HG02642 (cell line): ENCODE measurements around the gene LRRC25.
"Not testable (repeated sequence)": the region's sequence is repeated elsewhere in the genome, so short reads cannot be mapped to it uniquely, and the experiment has no call there.

ENCODE experiments used
- ATAC-seq: cut with Tn5 transposase; IDR thresholded peaks from one replicate; pipeline ENCODE4 v1.9.1; 2021; ENCODE audit warnings: mild to moderate bottlenecking; ENCODE audit not compliant: unreplicated experiment, poor library complexity

The LRRC25 gene

DNA sequence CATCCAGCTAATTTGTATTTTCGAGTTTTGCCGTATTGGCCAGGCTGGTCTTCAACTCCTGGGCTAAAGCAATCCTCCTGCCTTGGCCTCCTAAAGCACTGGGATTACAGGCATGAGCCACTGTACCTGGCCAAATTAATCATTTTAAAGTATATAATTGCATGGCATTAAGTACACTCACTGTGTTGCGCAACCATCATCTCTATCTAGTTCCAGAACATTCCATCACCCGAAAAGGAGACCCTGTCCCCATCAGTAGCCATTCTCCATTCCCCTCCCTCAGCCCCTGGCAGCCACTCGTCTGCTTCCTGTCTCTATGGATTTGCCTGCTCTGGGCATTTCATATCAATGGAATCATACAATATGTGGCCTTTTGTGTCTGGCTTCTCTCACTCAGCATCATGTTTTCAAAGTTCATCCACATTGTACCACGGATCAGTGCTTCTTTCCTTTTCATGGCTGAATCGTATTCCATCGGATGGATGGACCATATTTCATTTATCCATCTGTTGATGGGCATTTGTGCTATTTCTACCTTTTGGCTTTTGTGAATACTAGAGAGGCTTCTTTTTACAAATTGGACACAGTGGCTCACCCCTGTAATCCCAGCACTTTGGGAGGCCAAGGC lies 43.9 kb downstream of the LRRC25 start:
- no peak for ATAC-seq

DNA sequence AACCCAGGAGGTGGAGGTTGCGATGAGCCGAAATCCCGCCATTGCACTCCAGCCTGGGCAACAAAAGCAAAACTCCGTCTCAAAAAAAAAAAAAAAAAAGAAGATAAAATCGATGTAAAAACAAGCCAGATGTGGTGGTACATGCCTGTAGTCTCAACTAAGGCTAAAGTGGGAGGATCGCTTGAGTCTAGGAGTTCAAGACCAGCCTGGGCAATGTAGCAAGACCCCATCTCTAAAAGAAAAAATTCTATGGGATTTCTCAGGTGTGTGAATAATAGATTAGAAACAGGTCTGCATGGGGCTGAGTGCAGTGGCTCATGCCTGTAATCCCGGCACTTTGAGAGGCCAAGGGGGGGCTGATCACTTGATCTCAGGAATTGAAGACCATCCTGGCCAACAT lies 45.9 kb downstream of the LRRC25 start:
- no peak for ATAC-seq

DNA sequence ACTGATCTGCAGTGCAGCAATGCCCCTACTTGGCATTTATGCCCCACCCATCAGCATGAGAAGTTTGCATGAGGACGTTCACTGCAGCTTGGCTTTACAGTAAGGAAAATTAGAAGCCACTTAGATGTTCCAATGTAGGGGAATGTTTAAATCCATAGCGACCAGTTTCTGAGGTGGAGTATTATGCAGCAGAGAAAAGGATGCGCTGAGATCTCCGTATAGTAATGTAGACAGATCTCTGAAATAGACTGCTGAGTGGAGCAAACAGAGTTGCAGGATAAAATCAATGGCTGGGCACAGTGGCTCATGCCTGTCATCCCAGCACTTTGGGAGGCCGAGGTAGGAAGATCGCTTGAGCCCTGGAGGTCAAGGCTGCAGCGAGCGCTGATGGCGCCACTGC lies 46.9 kb downstream of the LRRC25 start:
- no peak for ATAC-seq

- ATAC-seq, result no peak
Observed at GRCh38 chr19:18349524-18350128, 47.8 kb downstream of the LRRC25 start.

DNA sequence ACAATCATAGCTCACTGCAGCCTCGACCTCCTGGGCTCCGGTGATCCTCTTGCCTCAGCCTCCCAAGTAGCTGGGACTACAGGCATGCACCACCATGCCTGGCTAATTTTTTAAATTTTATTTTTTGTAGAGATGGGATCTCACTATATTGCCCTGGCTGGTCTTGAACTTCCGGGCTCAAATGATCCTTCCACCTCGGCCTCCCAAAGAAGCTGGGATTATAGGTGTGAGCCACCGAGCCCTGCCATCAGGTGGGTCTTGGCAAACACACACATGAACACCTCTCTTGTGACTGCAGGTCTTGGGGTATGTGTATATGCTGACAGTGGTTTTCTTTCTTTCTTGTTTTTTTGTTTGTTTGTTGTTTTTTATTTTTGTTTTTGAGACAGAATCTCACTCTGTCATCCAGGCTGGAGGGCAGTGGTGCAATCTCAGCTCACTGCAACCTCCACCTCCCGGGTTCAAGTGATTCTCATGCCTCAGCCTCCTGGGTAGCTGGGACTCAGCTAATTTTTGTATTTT lies 48.5 kb downstream of the LRRC25 start:
- ATAC-seq, result not testable (repeated sequence)

DNA sequence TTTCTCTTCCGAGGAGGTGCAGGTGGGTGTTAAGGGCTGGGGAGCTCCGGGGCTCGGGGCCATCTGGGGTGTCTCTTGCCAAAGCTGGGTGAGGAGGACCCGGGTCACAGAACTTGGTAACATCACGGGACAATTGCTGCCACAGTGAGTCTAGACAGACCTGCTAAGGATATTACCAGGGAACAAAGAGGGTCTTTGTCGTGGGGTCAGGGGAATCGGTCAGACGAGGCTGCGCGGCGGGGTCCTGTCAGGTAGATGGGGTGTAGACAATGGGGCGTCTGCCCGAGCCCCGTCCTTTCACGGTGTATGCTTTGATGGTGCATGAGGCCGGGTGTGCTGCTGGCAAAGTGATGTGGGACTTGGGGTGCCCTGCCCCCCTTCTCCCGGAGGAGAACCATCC lies 49.3 kb downstream of the LRRC25 start:
- no peak for ATAC-seq

DNA sequence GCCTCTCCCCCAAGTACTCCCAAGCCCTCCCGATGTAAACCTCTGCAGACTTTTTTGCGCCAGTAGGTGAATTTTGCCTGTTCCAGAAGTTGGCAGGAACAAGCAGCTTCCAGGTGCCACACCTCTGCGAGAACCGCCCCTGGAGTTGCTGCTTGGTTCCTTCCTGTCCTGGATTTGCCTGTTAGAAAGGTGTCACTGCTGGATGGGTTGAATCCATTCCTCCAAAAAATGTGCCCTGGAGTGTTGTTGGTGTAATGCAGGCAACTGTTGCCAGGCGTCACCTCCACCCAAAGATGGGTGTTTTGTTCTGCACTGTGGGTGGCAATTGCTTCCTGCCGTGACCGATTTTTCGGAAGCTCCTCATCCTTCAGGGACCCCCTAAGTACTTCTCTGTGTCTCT lies 51.3 kb downstream of the LRRC25 start:
- no peak for ATAC-seq

- no peak for ATAC-seq
Observed at GRCh38 chr19:18345296-18345695, 52.1 kb downstream of the LRRC25 start.

GRCh38 chr19:18344582-18344950 lies 52.9 kb downstream of the LRRC25 start:
- ATAC-seq, result no peak

DNA sequence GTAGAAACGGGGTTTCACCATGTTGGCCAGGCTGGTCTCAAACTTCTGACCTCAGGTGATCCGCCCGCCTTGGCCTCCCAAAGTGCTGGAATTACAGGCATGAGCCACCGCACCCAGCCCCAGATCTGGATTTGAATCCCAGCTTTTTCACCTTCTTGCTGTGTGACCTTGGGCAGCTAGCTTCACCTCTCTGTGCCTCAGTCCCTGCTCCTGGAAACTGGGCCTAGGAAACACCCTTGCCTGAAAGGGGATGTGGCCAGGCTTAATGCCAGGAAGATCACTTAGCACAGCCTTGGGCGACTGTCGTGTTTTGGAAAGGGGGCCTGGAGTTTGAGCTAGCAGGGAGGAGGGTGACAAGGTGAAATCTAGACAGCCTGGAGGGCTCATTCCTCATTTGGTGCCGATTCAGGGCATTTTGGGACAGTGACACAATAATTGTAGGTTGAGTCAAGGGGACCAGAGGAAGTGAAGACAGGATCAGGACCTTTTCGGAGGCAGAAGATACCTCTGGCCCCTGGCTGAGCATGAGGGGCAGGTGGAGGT lies 55.3 kb downstream of the LRRC25 start:
- no peak for ATAC-seq
